Measurements from ENCODE around the gene C5orf63.

DNA sequence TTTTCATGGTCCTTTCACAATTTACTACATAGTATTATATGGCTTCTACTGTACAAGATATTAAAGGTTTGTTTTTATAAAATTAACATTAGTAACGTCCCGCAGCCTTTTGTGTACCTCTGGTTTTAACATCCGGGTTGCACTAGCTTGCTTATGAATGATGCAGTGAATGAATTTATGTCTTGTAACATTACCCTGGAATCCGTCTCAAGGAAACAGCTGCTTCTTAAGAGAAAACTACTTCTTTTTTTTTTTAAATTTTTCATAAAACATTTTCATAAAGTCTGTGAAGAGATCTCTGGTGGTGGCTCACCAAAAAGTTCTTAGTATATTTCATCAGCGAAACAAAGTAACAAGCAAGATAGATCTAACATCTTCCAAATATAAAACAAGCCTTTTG is 66.6 kb downstream of the C5orf63 start:
- TF ChIP-seq, protein P1, sequence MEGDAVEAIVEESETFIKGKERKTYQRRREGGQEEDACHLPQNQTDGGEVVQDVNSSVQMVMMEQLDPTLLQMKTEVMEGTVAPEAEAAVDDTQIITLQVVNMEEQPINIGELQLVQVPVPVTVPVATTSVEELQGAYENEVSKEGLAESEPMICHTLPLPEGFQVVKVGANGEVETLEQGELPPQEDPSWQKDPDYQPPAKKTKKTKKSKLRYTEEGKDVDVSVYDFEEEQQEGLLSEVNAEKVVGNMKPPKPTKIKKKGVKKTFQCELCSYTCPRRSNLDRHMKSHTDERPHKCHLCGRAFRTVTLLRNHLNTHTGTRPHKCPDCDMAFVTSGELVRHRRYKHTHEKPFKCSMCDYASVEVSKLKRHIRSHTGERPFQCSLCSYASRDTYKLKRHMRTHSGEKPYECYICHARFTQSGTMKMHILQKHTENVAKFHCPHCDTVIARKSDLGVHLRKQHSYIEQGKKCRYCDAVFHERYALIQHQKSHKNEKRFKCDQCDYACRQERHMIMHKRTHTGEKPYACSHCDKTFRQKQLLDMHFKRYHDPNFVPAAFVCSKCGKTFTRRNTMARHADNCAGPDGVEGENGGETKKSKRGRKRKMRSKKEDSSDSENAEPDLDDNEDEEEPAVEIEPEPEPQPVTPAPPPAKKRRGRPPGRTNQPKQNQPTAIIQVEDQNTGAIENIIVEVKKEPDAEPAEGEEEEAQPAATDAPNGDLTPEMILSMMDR (IDR thresholded peaks at IDR 0.05), result no peak
- TF ChIP-seq POLR2A (IDR thresholded peaks at IDR 0.05), result no peak

All from Peyer's patch (tissue), 4 donors.